H1 (cell line): Measurements from ENCODE around the gene NF1. TPM values are rescaled to one million over a fixed set of nuclear protein-coding genes. Genes with fewer than 3 reads are reported as not detected.

ENCODE experiments used
- CTCF ChIA-PET: fragments of 300-600 bp; sonication (Branson Sonifier 250); formaldehyde crosslinking; loops from one replicate; lab custom pipeline; 2021; ENCODE audit not compliant: partially characterized antibody; lab: Charles Lee
- POLR2A ChIA-PET: fragments of 300-600 bp; sonication (Branson Sonifier 250); formaldehyde crosslinking; loops from one replicate; lab custom pipeline; 2021; ENCODE audit warnings: inconsistent platforms; ENCODE audit not compliant: partially characterized antibody; lab: Charles Lee
- DNase-seq, 2 experiments: peaks; one replicate each; pipeline versions ENCODE4 v3.0.0 to v3.0.0-alpha.2; 2010 to 2022; ENCODE audit warnings: low spot score in 2 of 2, low read depth in 1 of 2, mixed read lengths in 1 of 2
- FAIRE-seq: peaks from 2 replicates; lab custom pipeline; 2011; peaks lifted over from hg19 to GRCh38; lab: Jason Lieb, UNC
- H2AFZ ChIP-seq: 2 replicates; pipeline ENCODE4 v1.8.1; 2012; ENCODE audit warnings: low read length, inconsistent platforms
- H2AK5ac ChIP-seq: 2 replicates; pipeline ENCODE4 v1.6.1; 2013; ENCODE audit warnings: low read depth, low read length
- H2BK120ac ChIP-seq: replicated peaks from 2 replicates; pipeline ENCODE3; 2013; ENCODE audit warnings: low read depth, low read length, inconsistent platforms
- H2BK12ac ChIP-seq: 2 replicates; pipeline ENCODE4 v1.6.1; 2013; ENCODE audit warnings: low read depth, low read length
- H2BK15ac ChIP-seq: 2 replicates; pipeline ENCODE4 v1.6.1; 2013; ENCODE audit warnings: low read length
- H2BK20ac ChIP-seq: 2 replicates; pipeline ENCODE4 v1.6.1; 2013; ENCODE audit warnings: low read length
- H2BK5ac ChIP-seq: 2 replicates; pipeline ENCODE4 v1.6.1; 2013; ENCODE audit warnings: low read depth, low read length
- H3K14ac ChIP-seq: 2 replicates; pipeline ENCODE4 v1.6.1; 2013; ENCODE audit warnings: inconsistent platforms; ENCODE audit not compliant: insufficient read length
- H3K18ac ChIP-seq: 2 replicates; pipeline ENCODE4 v1.6.1; 2013; ENCODE audit warnings: low read length; ENCODE audit errors: extremely low read depth
- H3K23ac ChIP-seq: 2 replicates; pipeline ENCODE4 v1.6.1; 2013; ENCODE audit warnings: inconsistent platforms; ENCODE audit not compliant: insufficient read length
- H3K23me2 ChIP-seq: 2 replicates; pipeline ENCODE4 v1.6.1; 2013; ENCODE audit warnings: low read depth, low read length
- H3K27ac ChIP-seq: 2 replicates; pipeline ENCODE4 v1.6.1; 2011; ENCODE audit warnings: low read depth, low read length, inconsistent platforms
- H3K27me3 ChIP-seq, 4 experiments: replicated peaks in 1 of 4; 1 replicate in 1 of 4; 2 replicates in 3 of 4; pipeline versions ENCODE4 v1.6.1 to v1.8.1; 2011 to 2013; ENCODE audit warnings: low read length in 3 of 4, mild to moderate bottlenecking in 3 of 4, inconsistent platforms in 2 of 4, mixed read lengths in 2 of 4, moderate library complexity in 1 of 4; ENCODE audit not compliant: control insufficient read depth in 3 of 4, insufficient read depth in 3 of 4; ENCODE audit errors: extremely low read depth in 1 of 4
- H3K36me3 ChIP-seq, 4 experiments: 2 replicates each; pipeline versions ENCODE4 v1.6.1 to v1.8.1; 2011 to 2013; ENCODE audit warnings: mild to moderate bottlenecking in 4 of 4, low read length in 3 of 4, moderate library complexity in 2 of 4, control low read depth in 1 of 4, inconsistent platforms in 1 of 4; ENCODE audit not compliant: insufficient read depth in 4 of 4, control insufficient read depth in 2 of 4
- H3K4ac ChIP-seq: replicated peaks from 2 replicates; pipeline ENCODE3; 2013; ENCODE audit warnings: low read length, low read depth, mixed read lengths, inconsistent platforms; ENCODE audit not compliant: insufficient read length
- H3K4me1 ChIP-seq, 4 experiments: replicated peaks in 1 of 4; 1 replicate in 1 of 4; 2 replicates in 3 of 4; pipeline versions ENCODE4 v1.6.1 to v1.8.1; 2011 to 2013; ENCODE audit warnings: low read length in 3 of 4, inconsistent platforms in 2 of 4, mixed read lengths in 1 of 4; ENCODE audit not compliant: insufficient read depth in 4 of 4, control insufficient read depth in 3 of 4
- H3K4me2 ChIP-seq, 2 experiments: 2 replicates each; pipeline versions ENCODE4 v1.6.1 to v1.8.1; 2011 to 2013; ENCODE audit warnings: low read depth in 2 of 2, low read length in 2 of 2, control low read depth in 1 of 2, inconsistent platforms in 1 of 2, mild to moderate bottlenecking in 1 of 2; ENCODE audit not compliant: insufficient read depth in 1 of 2
- H3K4me3 ChIP-seq, 4 experiments: fragments of 200-600, 300-600 bp in 1 of 4; sonication (generic), shearing (Covaris generic), sonication (Bioruptor Twin) in 1 of 4; 2 replicates each; pipeline versions ENCODE4 v1.5.1 to v1.8.1; 2011 to 2016; ENCODE audit warnings: low read length in 4 of 4, low read depth in 3 of 4, control low read depth in 2 of 4, inconsistent platforms in 2 of 4, mild to moderate bottlenecking in 2 of 4, mixed read lengths in 1 of 4, moderate library complexity in 1 of 4; ENCODE audit not compliant: insufficient read depth in 2 of 4; ENCODE audit errors: extremely low read depth in 1 of 4
- H3K56ac ChIP-seq: replicated peaks from 2 replicates; pipeline ENCODE3; 2013; ENCODE audit warnings: low read depth, mild to moderate bottlenecking, mixed read lengths, low read length, inconsistent platforms; ENCODE audit not compliant: insufficient read length
- H3K79me1 ChIP-seq: 2 replicates; pipeline ENCODE4 v1.6.1; 2013; ENCODE audit warnings: low read depth, low read length, control low read depth
- H3K79me2 ChIP-seq, 2 experiments: 2 replicates each; pipeline versions ENCODE4 v1.6.1 to v1.8.1; 2012 to 2013; ENCODE audit warnings: low read length in 2 of 2, mild to moderate bottlenecking in 2 of 2, inconsistent platforms in 1 of 2; ENCODE audit not compliant: insufficient read depth in 2 of 2, control insufficient read depth in 1 of 2
- H3K9ac ChIP-seq, 4 experiments: replicated peaks in 1 of 4; 1 replicate in 1 of 4; 2 replicates in 3 of 4; pipeline versions ENCODE4 v1.6.1 to v1.8.1; 2011 to 2013; ENCODE audit warnings: low read depth in 3 of 4, low read length in 3 of 4, control low read depth in 2 of 4, mild to moderate bottlenecking in 2 of 4, moderate library complexity in 2 of 4, inconsistent platforms in 1 of 4; ENCODE audit errors: extremely low read depth in 1 of 4
- H3K9me3 ChIP-seq, 2 experiments: 2 replicates each; pipeline versions ENCODE4 v1.6.1 to v1.8.1; 2012 to 2013; ENCODE audit warnings: mild to moderate bottlenecking in 2 of 2, moderate library complexity in 2 of 2, control low read depth in 1 of 2, inconsistent platforms in 1 of 2, low read depth in 1 of 2, low read length in 1 of 2, mixed read lengths in 1 of 2; ENCODE audit not compliant: insufficient read depth in 2 of 2
- H4K20me1 ChIP-seq, 2 experiments: replicated peaks in 1 of 2; 2 replicates each; pipeline versions ENCODE3 to v1.8.1; 2011 to 2013; ENCODE audit warnings: inconsistent platforms in 2 of 2, low read length in 2 of 2, mild to moderate bottlenecking in 1 of 2; ENCODE audit not compliant: insufficient read depth in 2 of 2, control insufficient read depth in 1 of 2
- H4K5ac ChIP-seq: 2 replicates; pipeline ENCODE4 v1.6.1; 2013; ENCODE audit warnings: low read length, low read depth, mixed read lengths, inconsistent platforms; ENCODE audit not compliant: insufficient read length
- H4K8ac ChIP-seq: 2 replicates; pipeline ENCODE4 v1.8.0; 2013; ENCODE audit warnings: mild to moderate bottlenecking, moderate library complexity, low read length, inconsistent platforms; ENCODE audit not compliant: insufficient read depth; ENCODE audit errors: extremely low read depth
- H4K91ac ChIP-seq: replicated peaks from 2 replicates; pipeline ENCODE3; 2013; ENCODE audit warnings: low read length, mixed read lengths, inconsistent platforms; ENCODE audit not compliant: insufficient read length
- BCL11A ChIP-seq, 2 experiments: IDR thresholded peaks; one replicate each; pipeline ENCODE4 v1.6.1; 2011; ENCODE audit warnings: low read depth in 2 of 2, low read length in 2 of 2, mild to moderate bottlenecking in 2 of 2
- CBX5 ChIP-seq: fragments of 300-800, 300-1000 bp; sonication (generic); IDR thresholded peaks from 2 replicates; pipeline ENCODE4 v1.7.1; 2016; ENCODE audit warnings: antibody characterized with exemption, low read length, low read depth
- CEBPB ChIP-seq: IDR thresholded peaks from 2 replicates; pipeline ENCODE4 v1.6.1; 2012; ENCODE audit warnings: low read depth, low read length
- CHD1 ChIP-seq: IDR thresholded peaks from 2 replicates; pipeline ENCODE4 v1.6.1; 2012; ENCODE audit warnings: low read depth, low read length, improper control_type of control experiment
- CHD2 ChIP-seq: IDR thresholded peaks from 2 replicates; pipeline ENCODE4 v1.6.1; 2012; ENCODE audit warnings: low read length, improper control_type of control experiment
- CREB1 ChIP-seq: IDR thresholded peaks from 2 replicates; pipeline ENCODE4 v1.6.1; 2012; ENCODE audit warnings: inconsistent platforms
- CTCF ChIP-seq, 3 experiments: IDR thresholded peaks; 1 replicate in 2 of 3; 2 replicates in 1 of 3; pipeline versions ENCODE4 v1.5.1 to v1.6.1; 2011; ENCODE audit warnings: low read length in 3 of 3, mild to moderate bottlenecking in 3 of 3, inconsistent platforms in 2 of 3, low read depth in 1 of 3, moderate library complexity in 1 of 3; ENCODE audit not compliant: insufficient read depth in 1 of 3; ENCODE audit errors: control extremely low read depth in 1 of 3
- E2F6 ChIP-seq: IDR thresholded peaks from 2 replicates; pipeline ENCODE4 v1.6.1; 2012; ENCODE audit warnings: inconsistent platforms
- GABPA ChIP-seq: IDR thresholded peaks from 2 replicates; pipeline ENCODE4 v1.6.1; 2011; ENCODE audit warnings: mild to moderate bottlenecking, low read length, moderate library complexity, borderline replicate concordance; ENCODE audit not compliant: insufficient read depth
- RFX5 ChIP-seq: IDR thresholded peaks from 2 replicates; pipeline ENCODE4 v1.6.1; 2011; ENCODE audit warnings: low read depth, low read length, improper control_type of control experiment, borderline replicate concordance
- SIX5 ChIP-seq: IDR thresholded peaks from 2 replicates; pipeline ENCODE4 v1.6.1; 2011; ENCODE audit warnings: mild to moderate bottlenecking, low read depth, low read length
- SRF ChIP-seq: IDR thresholded peaks from 2 replicates; pipeline ENCODE4 v1.6.1; 2011; ENCODE audit warnings: mild to moderate bottlenecking, low read depth, low read length, moderate library complexity
- WGBS, 2 experiments: shearing (Covaris generic) in 1 of 2; methylation state at CpG; one replicate each; pipeline versions ENCODE4 v1.1.6 to v1.1.7; 2013 to 2015; ENCODE audit warnings: low lambda C conversion rate in 2 of 2, mixed read lengths in 2 of 2, inconsistent platforms in 1 of 2, low coverage in 1 of 2, missing lambda C conversion rate in 1 of 2; ENCODE audit not compliant: insufficient replicate concordance in 2 of 2, insufficient coverage in 1 of 2, insufficient read length in 1 of 2; ENCODE audit errors: extremely low coverage in 1 of 2, missing lambda C conversion rate in 1 of 2; 5-methylcytosine and 5-hydroxymethylcytosine counted together
- polyA plus RNA-seq, 7 experiments: library from polyadenylated mRNA; depleted of rRNA in 3 of 7; stranded (reverse) in 5 of 7; unstranded in 2 of 7; fragments of >200 nt in 5 of 7; fragments of 200-250 nt in 2 of 7; gene quantifications; 1 replicate in 5 of 7; 2 replicates in 1 of 7; 4 replicates in 1 of 7; pipeline versions ENCODE4 v1.2.1 to v1.2.3, GENCODE V29; 2011 to 2013; ENCODE audit warnings: missing spikeins in 2 of 7, mixed read lengths in 2 of 7
- total RNA-seq: library from RNA; stranded (reverse); fragmentation: NEBNext Ultra II Directional; extraction: Animal tissue kit (Norgen Biotek cat#: 25700); gene quantifications from 2 replicates; pipeline ENCODE4 v1.2.1, GENCODE V29; 2021

Gene NF1
- total and polyA plus RNA-seq, 2 of the 8 experiments (the other 6 are each of a cell fraction or from before 2014, with no cell fraction given): 19.3 to 29.6 TPM

GRCh38 chr17:31053071-31053470 is 41.7 kb upstream of the NF1 start:
- Histone ChIP-seq H2BK20ac (no peak overlapping the region), H3K79me2 (no peaks in the 10 kb centered on the region), H2AFZ (no peak overlapping the region), H3K9ac (no peak overlapping the region), H3K9me3 (no peaks in the 10 kb centered on the region), H2BK12ac (no peak overlapping the region), H3K79me1 (no peaks in the 10 kb centered on the region), H3K36me3 (no peaks in the 10 kb centered on the region), H3K27me3 (no peaks in the 10 kb centered on the region), H3K23ac (no peak overlapping the region), H4K5ac (no peak overlapping the region), H3K27ac (no peak overlapping the region), H3K4me1 (no peaks in the 10 kb centered on the region), H3K23me2 (no peaks in the 10 kb centered on the region), H2BK5ac (no peak overlapping the region), H3K4me2 (no peak overlapping the region), H3K4me3 (no peak overlapping the region), H2BK120ac (no peak overlapping the region), H3K18ac (no peak overlapping the region), H3K4ac (no peak overlapping the region), H4K8ac (no peak overlapping the region), H2AK5ac (no peak overlapping the region), H2BK15ac (no peak overlapping the region), H4K20me1 (no peaks in the 10 kb centered on the region), H3K14ac (no peak overlapping the region), H3K56ac (no peak overlapping the region), H4K91ac (no peak overlapping the region)
- WGBS, 2 experiments: 93% methylated on average over 4 of the region's 4 CpGs; no CpG with 5 or more reads in 1 of the 2 experiments
- ChIA-PET CTCF (interaction anchor here (1.0 to 7.6 kb wide), 5 partner anchors 8 to 156 kb away, joined by 3 to 43 read pairs (median 6); no protein-coding TSS in a partner anchor), POLR2A (no interaction called here)
- DNase-seq (no peak), FAIRE-seq (no peak)
- no peak for TF ChIP-seq BCL11A (IDR thresholded peaks at IDR 0.05; ENCODE audit: low read depth in 2 of 2, low read length in 2 of 2)
- no peak for TF ChIP-seq CREB1
- no peak for TF ChIP-seq SRF
- TF ChIP-seq CTCF (IDR thresholded peaks at IDR 0.05; ENCODE audit: control extremely low read depth in 1 of 3, insufficient read depth in 1 of 3, low read depth in 1 of 3, low read length in 3 of 3): no peak
- TF ChIP-seq CEBPB: no peak
- TF ChIP-seq CHD2: no peak
- TF ChIP-seq GABPA: no peak
- TF ChIP-seq CHD1: no peak
- TF ChIP-seq RFX5: no peak
- TF ChIP-seq E2F6: no peak
- TF ChIP-seq CBX5: no peak
- no peak for TF ChIP-seq SIX5
